Activated naive CD4-positive, alpha-beta T cell treated with anti-CD3 and anti-CD28 coated beads, Interleukin-2, amount 50 U/mL, for 24 hours (primary cell): ENCODE data around the gene MNAT1.

Experiments
- H3K27ac Mint-ChIP-seq: one replicate; pipeline ENCODE4 v1.8.0; 2021; ENCODE audit warnings: mild to moderate bottlenecking, mixed read lengths
- H3K27me3 Mint-ChIP-seq: one replicate; pipeline ENCODE4 v1.8.0; 2021; ENCODE audit warnings: mixed read lengths
- H3K36me3 Mint-ChIP-seq: one replicate; pipeline ENCODE4 v1.8.0; 2021; ENCODE audit warnings: mixed read lengths
- H3K4me1 Mint-ChIP-seq: one replicate; pipeline ENCODE4 v1.8.0; 2021; ENCODE audit warnings: mixed read lengths
- H3K4me3 Mint-ChIP-seq: one replicate; pipeline ENCODE4 v1.8.0; 2021; ENCODE audit warnings: mild to moderate bottlenecking, mixed read lengths
- H3K9me3 Mint-ChIP-seq: one replicate; pipeline ENCODE4 v1.8.0; 2021; ENCODE audit warnings: mixed read lengths

The MNAT1 gene

DNA sequence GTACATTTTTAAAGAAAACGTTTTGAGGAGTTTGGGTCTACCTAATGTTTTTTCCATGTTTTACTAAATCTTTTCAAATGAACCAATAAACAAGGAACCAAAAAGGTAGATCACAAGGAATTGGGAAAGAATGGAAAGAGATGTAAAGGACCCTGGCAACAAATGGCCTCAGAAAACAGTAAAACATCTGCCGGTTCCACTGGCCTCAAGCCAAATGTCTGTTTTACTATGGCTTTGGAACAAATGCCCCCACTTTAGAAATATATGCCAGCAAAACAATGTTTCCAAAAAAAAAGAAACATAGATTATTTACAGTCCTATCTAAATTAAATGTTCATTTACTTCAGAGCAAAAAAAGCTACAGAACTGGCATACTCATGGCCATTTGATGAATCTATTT, 243.3 kb downstream of the MNAT1 start:
- H3K4me1 Mint-ChIP-seq: peaks cover 24% of the 10 kb centered on the region
- peaks cover 7% of the 10 kb centered on the region for H3K36me3 Mint-ChIP-seq
- no peaks in the 10 kb centered on the region for H3K9me3 Mint-ChIP-seq
- H3K27ac Mint-ChIP-seq: no peak overlapping the region
- H3K27me3 Mint-ChIP-seq: no peaks in the 10 kb centered on the region
- H3K4me3 Mint-ChIP-seq: peak overlapping the region; percentile 26

DNA sequence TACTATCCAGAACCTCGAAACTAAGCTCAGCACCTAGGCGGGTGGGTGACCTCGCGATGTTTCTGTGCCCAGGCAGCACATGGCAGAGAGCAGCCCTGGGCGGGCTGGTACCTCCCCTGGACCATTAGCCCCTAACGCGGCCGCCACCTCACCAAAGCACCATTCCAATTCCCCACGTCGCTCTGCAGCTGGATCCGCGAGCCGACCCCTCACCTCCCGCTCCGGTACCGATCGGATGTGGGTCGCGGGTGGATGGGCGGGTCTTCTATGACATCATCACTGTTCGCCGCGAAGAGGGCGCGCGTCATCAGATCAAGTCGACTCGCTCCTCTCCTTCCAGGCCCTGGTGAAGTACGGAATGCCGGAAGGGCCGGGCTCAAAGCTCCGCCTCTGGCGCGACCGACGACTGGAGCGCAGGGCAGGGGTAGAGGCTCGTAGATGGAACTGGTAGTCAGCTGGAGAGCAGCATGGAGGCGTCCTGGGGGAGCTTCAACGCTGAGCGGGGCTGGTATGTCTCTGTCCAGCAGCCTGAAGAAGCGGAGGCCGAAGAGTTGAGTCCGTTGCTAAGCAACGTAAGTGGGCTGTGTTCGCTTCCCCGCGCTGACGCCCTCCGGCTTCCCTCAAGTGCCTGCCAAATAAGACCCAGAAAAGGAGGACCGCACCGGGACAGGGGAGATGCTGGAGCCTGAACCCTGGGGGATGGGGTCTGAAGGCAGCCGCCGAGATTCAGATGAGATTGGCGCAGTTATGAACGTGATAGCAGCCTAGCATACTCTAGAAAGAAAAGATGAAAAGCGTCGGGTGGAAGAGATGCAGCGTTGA, 246.5 kb downstream of the MNAT1 start, which contains the start of the genes SLC38A6 and TRMT5:
SLC38A6 (plus strand) TSS at position 435 of the 822 bp plus-strand sequence; CDS start at position 468, 33 bp downstream.
TRMT5 (minus strand) TSS at position 269 of the 822 bp plus-strand sequence; CDS start at position 163, 106 bp downstream.
- peaks cover 35% of the 10 kb centered on the region for H3K4me1 Mint-ChIP-seq
- H3K4me3 Mint-ChIP-seq: no peak within 1 kb of the TSS

DNA sequence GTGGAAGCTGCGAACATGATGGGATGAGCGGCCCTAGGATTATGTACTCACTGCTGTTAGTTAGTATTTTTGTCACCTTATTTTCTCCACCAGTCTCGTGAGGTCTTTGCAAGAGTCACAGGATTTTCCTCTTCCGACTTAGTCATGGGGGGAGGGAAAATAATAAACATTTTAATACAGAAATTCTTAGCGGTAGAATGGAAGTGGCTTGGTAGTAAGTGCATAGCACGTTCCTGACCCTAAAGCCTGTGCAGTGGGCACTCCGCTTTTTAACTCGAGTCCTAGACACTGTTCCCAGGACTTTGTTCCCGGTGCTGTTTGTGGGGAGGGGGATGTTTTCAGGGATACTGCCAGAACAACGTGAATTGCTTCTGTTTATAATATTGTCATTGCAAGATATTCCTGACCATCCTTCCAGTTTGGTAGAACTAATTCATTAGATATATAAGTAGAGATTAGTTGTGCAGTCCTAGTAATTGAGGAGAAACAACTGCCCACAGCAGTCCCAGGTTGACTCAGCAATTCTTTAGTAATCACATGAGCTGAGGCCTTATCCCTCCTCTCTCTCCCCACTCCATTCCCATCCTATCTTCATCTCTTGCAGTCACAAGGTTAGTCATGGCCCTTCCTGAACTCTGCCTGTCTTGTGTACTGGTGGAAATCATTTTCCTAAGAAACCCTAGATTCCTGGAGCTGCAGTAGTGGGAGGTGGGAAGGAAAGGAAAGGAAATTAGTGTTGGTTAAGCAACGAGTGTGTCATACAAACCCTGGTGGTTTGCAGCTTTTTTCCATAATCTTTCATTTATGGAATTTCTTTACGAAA, 247.3 kb downstream of the MNAT1 start:
- Mint-ChIP-seq H3K4me1 (peaks cover 30% of the 10 kb centered on the region), H3K4me3 (no peak overlapping the region), H3K36me3 (peaks cover 15% of the 10 kb centered on the region), H3K27ac (no peak overlapping the region), H3K9me3 (no peaks in the 10 kb centered on the region), H3K27me3 (no peaks in the 10 kb centered on the region)

More for the DNA sequence above, 246.5 kb downstream of the MNAT1 start, which contains the start of the genes SLC38A6 and TRMT5:
- Mint-ChIP-seq H3K9me3 (no peaks in the 10 kb centered on the region), H3K36me3 (peaks cover 14% of the 10 kb centered on the region), H3K27ac (no peak within 1 kb of the TSS), H3K27me3 (no peaks in the 10 kb centered on the region)

DNA sequence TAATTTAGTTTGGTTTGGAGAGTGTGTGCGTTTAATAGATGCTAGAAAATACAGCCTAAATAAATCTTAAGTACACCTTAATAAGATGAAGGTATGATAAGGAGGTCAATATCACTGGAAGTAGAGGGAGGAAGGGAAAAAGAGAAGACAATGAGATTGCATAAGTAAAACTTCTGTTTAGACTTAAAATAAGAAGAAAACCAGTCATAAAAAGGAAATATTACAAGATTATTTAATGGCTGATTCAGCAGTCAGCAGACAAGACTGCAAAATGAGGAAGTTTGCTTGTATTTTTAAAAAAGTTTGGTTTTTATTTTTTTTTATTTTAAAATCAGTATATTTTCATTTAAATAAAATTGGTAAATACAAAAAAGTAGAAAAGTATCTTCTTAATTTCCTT, 249.6 kb downstream of the MNAT1 start:
- Mint-ChIP-seq H3K4me1 (peaks cover 17% of the 10 kb centered on the region), H3K36me3 (peaks cover 15% of the 10 kb centered on the region), H3K4me3 (no peak overlapping the region), H3K27me3 (no peaks in the 10 kb centered on the region), H3K27ac (no peak overlapping the region), H3K9me3 (no peaks in the 10 kb centered on the region)

DNA sequence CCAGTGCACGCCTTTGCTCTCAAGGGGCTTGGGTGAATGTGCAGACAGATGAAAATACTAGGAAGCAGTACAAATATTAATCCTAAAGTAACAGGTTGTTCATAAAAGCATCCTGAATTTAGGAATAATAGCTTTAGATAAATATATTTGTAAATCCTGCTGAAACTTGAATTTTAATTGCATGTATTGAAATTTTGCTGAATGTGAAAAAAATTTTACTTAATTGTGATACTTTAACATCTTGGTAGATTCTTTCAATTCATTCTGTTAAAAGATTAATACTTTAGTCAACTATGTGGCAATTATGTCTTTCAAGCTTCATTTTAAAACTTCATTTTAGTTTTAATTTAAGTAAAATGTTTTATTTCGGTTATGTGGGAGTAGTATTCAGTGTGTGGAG, 251.9 kb downstream of the MNAT1 start:
- Mint-ChIP-seq H3K27ac (no peak overlapping the region), H3K4me1 (peaks cover 17% of the 10 kb centered on the region), H3K9me3 (no peaks in the 10 kb centered on the region)

DNA sequence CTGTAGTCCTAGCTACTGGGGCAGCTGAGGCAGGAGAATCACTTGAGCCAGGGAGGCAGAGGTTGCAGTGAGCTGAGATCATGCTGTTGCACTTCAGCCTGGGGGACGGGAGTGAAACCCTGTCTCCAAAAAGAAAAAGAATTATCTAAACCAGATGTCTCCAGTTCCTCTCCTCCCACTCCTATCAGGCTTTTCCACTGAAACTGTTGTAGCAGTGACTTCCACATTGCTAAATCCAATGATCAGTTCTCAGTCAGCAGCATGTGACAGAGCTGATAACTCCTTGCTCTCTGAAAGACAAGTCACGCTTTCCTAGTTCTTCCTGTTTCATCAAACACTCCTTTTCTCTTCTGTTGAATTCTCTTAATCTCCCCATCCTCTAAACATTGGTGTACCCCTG, 255.0 kb downstream of the MNAT1 start:
- Mint-ChIP-seq H3K4me3 (no peak overlapping the region), H3K27me3 (no peaks in the 10 kb centered on the region), H3K9me3 (no peaks in the 10 kb centered on the region), H3K27ac (no peak overlapping the region), H3K4me1 (peaks cover 15% of the 10 kb centered on the region), H3K36me3 (peaks cover 23% of the 10 kb centered on the region)

More for the DNA sequence above, 251.9 kb downstream of the MNAT1 start:
- Mint-ChIP-seq H3K4me3 (no peak overlapping the region), H3K27me3 (no peaks in the 10 kb centered on the region), H3K36me3 (peaks cover 20% of the 10 kb centered on the region)

DNA sequence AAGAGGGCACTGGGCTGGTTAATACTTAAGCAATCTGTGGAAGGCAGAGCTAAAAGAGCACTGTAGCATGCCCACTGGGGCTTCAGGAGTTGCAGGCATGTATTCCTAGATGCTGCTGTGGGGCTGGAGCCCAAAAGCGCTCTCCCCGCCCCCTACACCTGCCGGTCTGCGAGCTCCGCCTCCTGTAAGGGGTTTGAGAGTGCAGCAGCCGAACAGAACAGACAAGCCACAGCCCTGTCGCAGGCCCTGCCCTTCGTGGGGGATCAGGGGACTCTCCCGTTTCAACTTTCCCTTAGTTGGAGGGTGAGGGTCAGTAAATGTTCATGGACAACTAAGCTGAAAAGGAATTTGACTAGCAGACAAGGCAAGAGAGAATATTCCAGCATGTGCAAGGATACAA, 264.1 kb downstream of the MNAT1 start:
- Mint-ChIP-seq H3K27me3 (no peaks in the 10 kb centered on the region), H3K4me3 (no peak overlapping the region), H3K9me3 (peaks cover 4% of the 10 kb centered on the region), H3K27ac (no peak overlapping the region), H3K36me3 (peaks cover 27% of the 10 kb centered on the region), H3K4me1 (no peaks in the 10 kb centered on the region)

DNA sequence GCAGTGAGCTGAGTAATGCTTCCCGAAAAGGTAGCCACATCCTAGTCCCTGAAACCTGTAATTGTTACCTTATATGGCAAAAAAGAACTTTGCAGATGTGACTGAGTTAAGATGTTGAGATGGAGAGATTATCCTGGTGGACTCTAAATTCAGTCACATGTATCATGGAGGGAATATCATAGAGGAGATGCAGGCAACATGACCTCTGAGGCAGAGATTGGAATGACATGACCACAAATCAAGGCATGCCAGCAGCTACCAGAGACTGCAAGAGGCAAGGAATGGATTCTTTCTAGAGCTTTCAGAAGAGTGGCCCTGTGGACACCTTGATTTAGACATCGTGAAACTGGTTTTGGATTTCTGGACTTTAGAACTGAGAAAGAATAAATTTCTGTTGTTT, 265.0 kb downstream of the MNAT1 start:
- Mint-ChIP-seq H3K27me3 (no peaks in the 10 kb centered on the region), H3K27ac (no peak overlapping the region), H3K36me3 (peaks cover 33% of the 10 kb centered on the region), H3K4me1 (no peaks in the 10 kb centered on the region), H3K4me3 (no peak overlapping the region), H3K9me3 (peaks cover 4% of the 10 kb centered on the region)

DNA sequence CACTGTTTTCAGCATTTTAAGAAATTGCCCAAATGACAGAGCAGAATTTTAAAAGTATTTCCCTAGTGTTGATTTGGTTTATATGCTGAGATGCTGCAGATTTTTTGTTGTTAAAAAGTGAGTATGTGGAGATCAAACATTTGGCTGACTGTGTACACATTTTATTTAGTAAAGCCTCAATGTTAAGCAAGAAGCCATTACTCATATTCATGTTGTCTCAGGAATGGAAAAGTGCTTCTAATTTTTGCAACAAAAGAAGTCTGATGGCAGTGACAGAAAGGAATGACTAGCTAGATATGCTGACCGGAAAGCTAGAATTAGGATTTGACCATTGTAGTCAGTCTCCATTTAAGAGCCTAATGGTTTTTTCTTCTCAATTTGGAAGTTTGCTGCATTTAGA, 269.0 kb downstream of the MNAT1 start:
- no peak overlapping the region for H3K27ac Mint-ChIP-seq
- no peaks in the 10 kb centered on the region for H3K27me3 Mint-ChIP-seq
- no peaks in the 10 kb centered on the region for H3K4me1 Mint-ChIP-seq
- no peaks in the 10 kb centered on the region for H3K9me3 Mint-ChIP-seq
- no peak overlapping the region for H3K4me3 Mint-ChIP-seq
- peaks cover 19% of the 10 kb centered on the region for H3K36me3 Mint-ChIP-seq

DNA sequence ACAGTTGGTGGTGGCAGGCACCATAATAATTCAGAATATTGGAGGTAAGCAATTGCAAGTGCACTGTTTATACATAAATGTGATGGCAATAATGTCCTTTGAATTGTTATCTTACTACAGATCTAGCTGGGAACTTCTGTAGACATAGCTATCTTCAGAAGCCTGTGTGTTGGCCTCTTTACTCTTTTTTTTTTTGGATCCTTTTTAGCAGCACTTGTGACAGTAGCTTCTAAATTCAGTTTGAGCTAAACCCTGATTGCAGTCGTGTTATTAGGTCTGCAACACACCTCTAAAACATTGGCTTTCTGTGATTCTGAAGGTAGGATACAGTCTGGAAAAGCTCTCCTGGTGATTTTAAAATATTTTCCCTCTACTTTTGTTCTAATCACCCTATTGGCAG, 285.0 kb downstream of the MNAT1 start:
- Mint-ChIP-seq H3K27ac (no peak overlapping the region), H3K4me1 (no peaks in the 10 kb centered on the region), H3K36me3 (peaks cover 3% of the 10 kb centered on the region), H3K27me3 (no peaks in the 10 kb centered on the region), H3K9me3 (no peaks in the 10 kb centered on the region), H3K4me3 (no peak overlapping the region)
